Sigmoid colon (tissue), 7 donors: ENCODE measurements around the gene APLNR. TPM values are rescaled to one million over a fixed set of nuclear protein-coding genes. Genes with fewer than 3 reads are reported as not detected.

Experiments used
- DNase-seq: peaks from one replicate; pipeline ENCODE4 v3.0.0-alpha.2; 2019
- H3K27ac ChIP-seq, 4 donors: fragments of 200-600 bp; sonication (generic); one replicate each; pipeline ENCODE4 v1.5.1; 2016 to 2019; ENCODE audit warnings: mild to moderate bottlenecking in 1 of 4
- H3K27me3 ChIP-seq, 3 donors: fragments of 200-600 bp; sonication (generic); one replicate each; pipeline ENCODE4 v1.5.1; 2019; ENCODE audit warnings: mild to moderate bottlenecking in 1 of 3
- H3K36me3 ChIP-seq, 4 donors: fragments of 200-600 bp; sonication (generic); one replicate each; pipeline ENCODE4 v1.5.1; 2016 to 2019
- H3K4me1 ChIP-seq, 4 donors: fragments of 200-600 bp; sonication (generic); one replicate each; pipeline ENCODE4 v1.5.1; 2017 to 2019
- H3K4me3 ChIP-seq, 4 donors: fragments of 200-600 bp; sonication (generic); one replicate each; pipeline ENCODE4 v1.5.1; 2017 to 2019; ENCODE audit warnings: mild to moderate bottlenecking in 2 of 4, moderate library complexity in 1 of 4
- H3K9me3 ChIP-seq, 4 donors: fragments of 200-600 bp in 3 of 4; sonication (generic) in 3 of 4; one replicate each; pipeline versions ENCODE4 v1.5.1 to v1.6.1; 2013 to 2019
- CTCF ChIP-seq, 4 experiments: fragments of 450-650 bp in 3 of 4; fragments of 200-600 bp in 1 of 4; IDR thresholded peaks; one replicate each; pipeline ENCODE4 v1.5.1; 2016 to 2019; ENCODE audit warnings: antibody characterized with exemption in 4 of 4, mild to moderate bottlenecking in 3 of 4, moderate library complexity in 2 of 4
- EP300 ChIP-seq, 4 donors: sonication (generic); formaldehyde crosslinking; IDR thresholded peaks; one replicate each; pipeline ENCODE4 v1.6.1; 2017; ENCODE audit warnings: antibody characterized with exemption in 4 of 4
- POLR2A ChIP-seq, 2 donors: fragments of 450-650 bp; IDR thresholded peaks; one replicate each; pipeline ENCODE4 v1.6.1; 2016; ENCODE audit warnings: antibody characterized with exemption in 2 of 2, mild to moderate bottlenecking in 2 of 2, moderate library complexity in 2 of 2
- POLR2AphosphoS5 ChIP-seq, 4 donors: sonication (generic); formaldehyde crosslinking; IDR thresholded peaks; one replicate each; pipeline ENCODE4 v1.6.1; 2017; ENCODE audit warnings: antibody characterized with exemption in 4 of 4
- WGBS, 2 donors: extraction: QIAGEN DNeasy Blood & Tissue Kit; methylation state at CpG; one replicate each; pipeline ENCODE4 v1.1.7; 2013; 5-methylcytosine and 5-hydroxymethylcytosine counted together
- intact Hi-C: fragments of 100-400 bp; cut with DNase I; formaldehyde crosslinking; loops from one replicate; pipeline ENCODE4 v1.15.1; 2023
- polyA plus RNA-seq, 3 donors: library from polyadenylated mRNA; stranded (reverse); fragments of 200-250 nt; gene quantifications; one replicate each; pipeline ENCODE4 v1.2.3, GENCODE V29; 2013
- total RNA-seq, 4 donors: library from RNA; depleted of rRNA; stranded (reverse); fragments of >200 nt; gene quantifications; one replicate each; pipeline ENCODE4 v1.1.0, GENCODE V29; 2016
- donor health status: healthy with polysubstance abuse.
- donor health status: Bipolar disorder and iron deficiency.
- donor health status: healthy.

Gene APLNR
- total and polyA plus RNA-seq, 7 donors = under 0.01 to 2.6 (median 0.71) TPM

GRCh38 chr11:57207168-57207567 is 29.9 kb downstream of the APLNR start:
- DNase-seq = no peak
- Histone ChIP-seq H3K27ac (no peak overlapping the region), H3K9me3 (no peaks in the 10 kb centered on the region), H3K36me3 (no peaks in the 10 kb centered on the region), H3K4me1 (peaks cover 0 to 8% (median 0%) of the 10 kb centered on the region in 4 donors), H3K27me3 (no peaks in the 10 kb centered on the region), H3K4me3 (no peak overlapping the region)
- TF ChIP-seq CTCF (IDR thresholded peaks at IDR 0.05) = no peak
- TF ChIP-seq POLR2AphosphoS5 (IDR thresholded peaks at IDR 0.05) = no peak
- no peak for TF ChIP-seq EP300 (IDR thresholded peaks at IDR 0.05)
- TF ChIP-seq POLR2A (IDR thresholded peaks at IDR 0.05) = no peak
- intact Hi-C loops = no loop called here
- WGBS, 2 donors = 54 to 86% methylated on average over 6 of the region's 6 CpGs

GRCh38 chr11:57205041-57205641 is 31.9 kb downstream of the APLNR start:
- TF ChIP-seq CTCF (IDR thresholded peaks at IDR 0.05) (no peak), EP300 (IDR thresholded peaks at IDR 0.05) (no peak), POLR2AphosphoS5 (IDR thresholded peaks at IDR 0.05) (no peak), POLR2A (IDR thresholded peaks at IDR 0.05) (no peak)
- H3K4me3 ChIP-seq = no peak overlapping the region
- no peak for DNase-seq
- 48 to 69% methylated on average over 3 of the region's 3 CpGs for WGBS, 2 donors
- H3K4me1 ChIP-seq = peaks cover 0 to 9% (median 0%) of the 10 kb centered on the region in 4 donors
- H3K36me3 ChIP-seq = no peaks in the 10 kb centered on the region
- H3K9me3 ChIP-seq = no peaks in the 10 kb centered on the region
- intact Hi-C loops = no loop called here
- no peak overlapping the region for H3K27ac ChIP-seq
- no peaks in the 10 kb centered on the region for H3K27me3 ChIP-seq

GRCh38 chr11:57203882-57204480 is 33.1 kb downstream of the APLNR start:
- Histone ChIP-seq H3K9me3 (no peaks in the 10 kb centered on the region), H3K36me3 (no peaks in the 10 kb centered on the region), H3K4me1 (peaks cover 0 to 9% (median 0%) of the 10 kb centered on the region in 4 donors), H3K27me3 (no peaks in the 10 kb centered on the region), H3K4me3 (no peak overlapping the region), H3K27ac (no peak overlapping the region)
- DNase-seq = no peak
- intact Hi-C loops = no loop called here
- WGBS, 2 donors = 75 to 79% methylated on average over 7 of the region's 7 CpGs
- TF ChIP-seq POLR2AphosphoS5 (IDR thresholded peaks at IDR 0.05) = no peak
- TF ChIP-seq EP300 (IDR thresholded peaks at IDR 0.05) = no peak
- no peak for TF ChIP-seq CTCF (IDR thresholded peaks at IDR 0.05)
- TF ChIP-seq POLR2A (IDR thresholded peaks at IDR 0.05) = no peak

GRCh38 chr11:57203359-57203758 is 33.7 kb downstream of the APLNR start:
- no peaks in the 10 kb centered on the region for H3K27me3 ChIP-seq
- DNase-seq = peak; percentile 90
- 48 to 73% methylated on average over 3 of the region's 3 CpGs for WGBS, 2 donors
- no peaks in the 10 kb centered on the region for H3K36me3 ChIP-seq
- no peak overlapping the region for H3K27ac ChIP-seq
- H3K4me1 ChIP-seq = peaks cover 0 to 9% (median 0%) of the 10 kb centered on the region in 4 donors
- H3K4me3 ChIP-seq = no peak overlapping the region
- H3K9me3 ChIP-seq = no peaks in the 10 kb centered on the region
- peak; percentile 23 to 53 (median 42) for TF ChIP-seq POLR2AphosphoS5 (IDR thresholded peaks at IDR 0.05)
- TF ChIP-seq POLR2A (IDR thresholded peaks at IDR 0.05) = no peak
- TF ChIP-seq EP300 (IDR thresholded peaks at IDR 0.05) = no peak
- TF ChIP-seq CTCF (IDR thresholded peaks at IDR 0.05) = no peak
- intact Hi-C loops = no loop called here
